Stimulated activated CD4-positive, alpha-beta T cell treated with anti-CD3 and anti-CD28 coated beads, Interleukin-15, amount 100 ng/mL, for 24 hours (primary cell): ENCODE data around the gene CYP39A1.
"Not testable (repeated sequence)": the region's sequence is repeated elsewhere in the genome, so short reads cannot be mapped to it uniquely, and the experiment has no call there.

Source experiments
- DNase-seq: peaks from one replicate; pipeline ENCODE4 v3.0.0-alpha.2; 2020

CYP39A1 gene

DNA sequence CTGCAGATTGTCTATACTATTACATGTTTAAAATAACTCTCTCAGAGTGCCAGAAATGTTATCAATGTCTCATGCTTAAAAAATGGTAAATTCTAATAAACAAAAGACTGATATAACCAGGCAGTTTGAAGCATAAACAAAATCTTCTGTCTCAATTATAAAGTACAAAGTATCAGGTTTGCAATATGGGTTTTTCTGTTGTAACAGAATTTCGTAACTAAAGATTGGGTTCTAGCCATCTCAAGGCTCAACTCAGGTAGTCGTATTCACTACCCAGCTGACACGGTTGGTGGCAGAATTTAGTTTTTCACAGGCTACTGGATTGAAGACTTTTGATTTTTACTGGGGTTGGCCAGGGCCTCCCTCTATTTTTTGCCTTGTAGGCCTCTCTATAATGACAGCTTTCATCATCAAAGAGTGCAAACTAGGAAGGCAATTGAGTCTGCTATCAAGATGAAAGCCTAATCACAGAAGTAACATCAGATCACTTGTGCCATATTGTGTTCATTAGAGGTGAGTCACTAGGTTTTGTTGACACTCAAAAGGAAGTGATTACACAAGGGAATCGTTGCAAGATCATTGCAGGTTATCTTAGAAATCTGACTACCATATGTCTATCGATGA lies 3.6 kb downstream of the CYP39A1 start:
- no peak for DNase-seq

DNA sequence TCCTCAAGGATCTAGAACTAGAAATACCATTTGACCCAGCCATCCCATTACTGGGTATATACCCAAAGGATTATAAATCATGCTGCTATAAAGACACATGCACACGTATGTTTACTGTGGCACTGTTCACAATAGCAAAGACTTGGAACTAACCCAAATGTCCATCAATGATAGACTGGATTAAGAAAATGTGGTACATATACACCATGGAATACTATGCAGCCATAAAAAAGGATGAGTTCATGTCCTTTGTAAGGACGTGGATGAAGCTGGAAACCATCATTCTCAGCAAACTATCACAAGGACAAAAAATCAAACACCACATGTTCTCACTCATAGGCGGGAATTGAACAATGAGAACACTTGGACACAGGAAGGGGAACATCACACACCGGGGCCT lies 4.5 kb downstream of the CYP39A1 start:
- not testable (repeated sequence) for DNase-seq

DNA sequence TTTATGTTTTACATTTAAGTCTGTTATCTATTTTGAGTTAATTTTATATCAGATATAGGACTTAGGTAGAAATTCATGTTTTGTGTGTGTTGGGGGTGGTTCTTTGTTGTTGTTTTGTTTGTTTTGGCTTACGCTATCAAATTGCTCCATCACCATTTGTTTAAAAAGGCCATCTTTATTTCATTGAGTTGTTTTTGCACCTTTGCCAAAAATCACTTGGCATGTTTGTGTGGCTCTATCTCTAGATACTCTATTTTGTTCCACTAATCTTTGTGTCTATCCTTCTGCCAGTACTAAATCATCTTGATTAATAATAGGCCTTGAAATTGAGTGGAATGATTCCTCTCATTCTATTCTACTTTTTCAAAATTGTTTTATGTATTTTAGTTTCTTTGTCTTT lies 7.4 kb downstream of the CYP39A1 start:
- DNase-seq: no peak

DNA sequence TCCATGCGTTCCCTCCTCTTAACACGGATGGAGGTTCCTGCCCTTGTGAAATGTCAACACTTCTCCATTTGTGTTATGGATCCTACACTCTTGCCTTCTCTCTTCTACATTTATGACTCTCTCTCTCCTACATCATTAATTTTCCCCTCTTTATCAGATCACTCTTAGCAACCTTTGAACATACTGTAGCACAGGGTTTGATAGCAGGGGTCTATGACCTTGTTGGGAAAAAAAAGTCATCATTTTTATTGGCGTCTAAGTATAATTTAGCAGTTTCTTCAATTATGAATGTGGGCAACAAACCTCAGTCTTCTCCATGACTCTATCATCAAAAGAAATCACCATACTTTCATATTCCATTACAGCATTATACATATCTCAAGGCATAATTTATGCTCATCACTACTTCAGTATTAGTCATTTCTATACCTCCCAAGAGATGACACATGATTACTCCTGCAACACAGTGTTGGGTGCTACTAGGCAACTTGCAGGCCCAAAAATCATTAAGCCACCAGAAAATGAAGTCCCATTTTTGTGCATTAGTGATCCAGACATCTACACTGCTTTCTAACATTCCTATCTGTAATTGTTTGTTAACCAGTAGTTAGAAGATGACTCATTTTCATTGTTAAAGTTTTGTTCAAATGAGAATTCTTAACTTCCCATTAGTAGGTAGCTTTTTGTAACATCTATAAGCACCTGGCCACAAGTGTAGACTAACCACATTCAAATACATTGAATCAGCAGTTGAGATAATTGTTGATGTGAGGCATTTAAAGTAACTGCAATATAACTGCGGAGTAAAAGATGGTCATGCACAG lies 9.5 kb downstream of the CYP39A1 start:
- DNase-seq: no peak

DNA sequence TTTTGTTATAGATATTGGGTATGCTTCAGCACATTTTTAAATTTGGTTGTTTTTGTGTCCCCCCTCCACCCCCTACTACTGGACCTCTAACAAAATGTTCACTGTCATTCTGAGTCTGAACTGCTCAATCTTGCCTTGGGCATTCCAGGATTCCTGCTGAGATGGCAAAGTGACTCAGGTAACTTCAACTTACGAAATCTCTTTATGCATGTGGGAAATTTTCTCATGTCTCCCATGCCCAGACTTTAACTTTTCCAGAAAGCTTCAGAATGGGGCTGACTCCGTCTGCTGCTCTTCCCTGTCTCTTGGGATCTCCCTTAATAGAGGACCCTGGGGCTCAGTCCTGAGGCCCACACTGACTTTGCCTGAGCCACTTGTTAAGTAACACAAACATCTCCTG lies 14.0 kb downstream of the CYP39A1 start:
- DNase-seq: no peak

DNA sequence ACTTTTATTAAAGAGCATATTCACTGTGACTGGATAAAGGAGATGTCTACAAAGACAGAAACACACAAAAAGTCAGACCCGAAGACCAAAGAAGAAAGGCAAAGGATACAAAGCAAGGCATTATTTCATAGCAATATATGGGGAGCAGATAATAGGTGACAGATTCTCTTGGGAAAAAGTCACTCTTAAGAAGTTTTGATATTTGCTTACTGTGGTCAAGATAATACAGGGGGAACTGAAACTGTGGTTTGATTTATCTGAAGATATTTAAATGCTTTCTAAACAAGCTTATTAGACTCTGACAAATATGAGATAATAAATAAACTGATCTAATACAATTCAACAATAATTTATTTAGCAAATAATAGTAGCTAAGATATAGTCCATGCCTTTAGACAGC lies 14.7 kb downstream of the CYP39A1 start:
- DNase-seq: no peak

DNA sequence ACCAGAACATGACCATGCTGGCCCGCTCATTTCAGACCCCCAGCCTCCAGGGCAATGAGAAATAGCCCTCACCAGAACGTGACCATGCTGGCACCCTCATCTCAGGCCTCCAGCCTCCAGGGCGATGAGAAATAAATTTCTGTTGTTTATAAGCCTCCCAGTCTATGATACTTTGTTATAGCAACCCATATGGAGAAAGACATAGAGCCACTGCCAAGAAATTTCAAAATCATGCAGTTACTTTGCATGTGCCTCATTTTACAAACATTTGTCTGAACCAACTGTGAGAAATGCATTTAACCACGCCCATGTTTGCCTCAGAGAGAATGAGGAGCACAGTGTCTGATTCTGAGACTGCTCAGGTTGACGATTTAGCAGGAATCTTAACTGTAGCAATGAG lies 15.5 kb downstream of the CYP39A1 start:
- no peak for DNase-seq

DNA sequence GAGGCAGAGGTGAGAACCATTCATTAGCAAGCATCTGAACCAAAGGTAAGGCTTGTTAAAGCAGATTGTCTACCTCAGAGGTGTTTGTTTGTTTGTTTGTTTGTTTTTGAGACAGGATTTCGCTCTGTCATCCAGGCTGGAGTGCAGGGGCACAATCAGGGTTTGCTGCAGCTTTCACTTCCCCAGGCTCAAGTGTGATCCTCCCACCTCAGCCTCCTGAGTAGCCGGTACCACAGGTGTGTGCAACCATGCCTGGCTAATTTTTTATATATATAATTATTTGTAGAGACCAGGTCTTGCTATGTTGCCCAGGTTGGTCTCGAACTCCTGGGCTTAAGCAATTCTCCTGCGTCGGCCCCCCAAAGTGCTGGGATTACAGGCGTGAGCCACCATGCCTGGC lies 17.2 kb downstream of the CYP39A1 start:
- no peak for DNase-seq

DNA sequence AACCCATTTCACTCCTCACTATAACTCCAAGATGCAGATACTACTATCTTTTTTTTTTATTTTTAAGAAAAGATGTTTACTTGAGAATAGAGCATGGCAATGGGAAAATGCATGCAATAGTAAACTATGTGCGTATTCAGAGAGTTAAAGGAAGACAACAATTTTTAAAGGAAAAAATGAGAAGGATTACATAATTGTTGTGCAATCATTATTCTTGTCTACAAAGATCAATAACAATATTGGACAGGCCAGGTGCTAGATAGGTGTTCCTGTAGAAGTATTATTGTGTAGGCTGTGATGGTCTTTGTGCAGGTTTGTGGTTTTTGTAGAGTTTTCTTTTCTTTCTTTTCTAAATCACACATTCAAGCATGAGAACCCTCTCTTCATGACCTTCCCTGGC lies 20.6 kb downstream of the CYP39A1 start:
- DNase-seq: no peak

DNA sequence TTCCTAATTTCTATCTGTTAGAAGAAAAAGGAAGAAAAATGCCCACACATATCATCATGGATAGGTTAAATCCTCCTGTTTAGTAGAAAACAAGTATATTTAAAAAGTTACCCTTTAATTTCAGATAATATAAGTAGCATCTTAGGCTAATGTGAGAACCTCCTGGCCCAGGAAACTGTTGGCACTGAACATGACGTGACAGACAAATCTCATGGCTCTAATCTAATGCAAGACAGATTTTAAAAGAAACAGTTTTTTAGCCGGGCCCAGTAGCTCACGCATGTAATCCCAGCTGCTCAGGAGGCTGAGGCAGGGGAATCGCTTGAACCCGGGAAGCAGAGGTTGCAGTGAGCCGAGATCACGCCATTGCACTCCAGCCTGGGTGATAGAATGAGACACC lies 22.9 kb downstream of the CYP39A1 start:
- no peak for DNase-seq

DNA sequence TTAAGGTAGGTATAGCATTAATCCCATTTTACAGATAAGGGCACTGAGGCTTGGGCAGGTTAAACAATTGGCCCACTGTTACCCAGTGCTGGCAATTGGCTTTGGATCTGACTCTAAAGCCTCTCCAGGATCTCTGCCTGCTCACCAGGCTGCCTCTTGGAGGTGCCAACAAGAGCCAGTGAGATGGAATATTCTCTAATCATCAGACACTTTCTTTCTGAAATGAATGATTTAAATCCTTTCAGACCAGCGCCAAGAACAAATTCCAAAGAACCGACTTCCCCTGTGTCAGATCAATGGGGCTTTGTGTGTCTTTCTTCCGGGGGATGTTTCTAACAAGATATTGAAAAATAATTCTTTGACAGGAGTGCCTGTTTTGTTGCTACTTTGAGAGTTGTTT lies 23.6 kb downstream of the CYP39A1 start:
- DNase-seq: no peak

DNA sequence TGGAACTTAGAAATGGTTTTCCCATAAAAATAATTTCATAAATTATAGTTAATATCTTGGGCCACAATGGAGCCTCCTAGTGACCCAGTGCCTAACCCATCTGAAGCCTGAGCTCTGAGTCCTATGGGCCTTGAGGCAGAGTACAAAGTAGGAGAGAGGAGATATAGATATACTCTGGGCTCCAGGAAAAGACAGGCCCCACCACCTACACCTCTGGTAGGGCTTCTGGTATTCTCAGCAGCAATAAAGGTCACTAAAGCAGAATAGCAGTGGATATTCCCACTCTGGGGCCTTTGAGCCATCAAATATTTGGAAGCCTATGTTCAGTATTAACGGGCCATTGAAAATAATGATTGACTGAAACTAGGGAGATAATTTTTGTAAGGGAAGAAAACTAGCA lies 24.1 kb downstream of the CYP39A1 start:
- DNase-seq: no peak

DNA sequence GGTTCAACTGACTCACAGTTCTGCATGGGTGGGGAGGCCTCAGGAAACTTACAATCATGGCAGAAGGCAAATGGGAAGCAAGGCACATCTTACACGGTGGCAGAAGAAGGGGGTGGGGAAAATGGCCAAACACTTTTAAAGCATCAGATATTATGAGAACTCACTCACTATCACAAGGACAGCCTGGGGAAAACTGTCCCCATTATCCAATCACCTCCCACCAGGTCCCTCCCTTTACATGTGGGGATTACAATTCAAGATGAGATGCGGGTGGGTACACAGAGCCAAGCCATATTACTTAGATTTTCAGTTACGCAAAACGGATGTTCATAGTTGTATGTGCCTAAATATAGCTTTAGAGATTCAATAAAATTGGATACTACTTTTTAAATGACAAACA lies 25.6 kb downstream of the CYP39A1 start:
- no peak for DNase-seq

DNA sequence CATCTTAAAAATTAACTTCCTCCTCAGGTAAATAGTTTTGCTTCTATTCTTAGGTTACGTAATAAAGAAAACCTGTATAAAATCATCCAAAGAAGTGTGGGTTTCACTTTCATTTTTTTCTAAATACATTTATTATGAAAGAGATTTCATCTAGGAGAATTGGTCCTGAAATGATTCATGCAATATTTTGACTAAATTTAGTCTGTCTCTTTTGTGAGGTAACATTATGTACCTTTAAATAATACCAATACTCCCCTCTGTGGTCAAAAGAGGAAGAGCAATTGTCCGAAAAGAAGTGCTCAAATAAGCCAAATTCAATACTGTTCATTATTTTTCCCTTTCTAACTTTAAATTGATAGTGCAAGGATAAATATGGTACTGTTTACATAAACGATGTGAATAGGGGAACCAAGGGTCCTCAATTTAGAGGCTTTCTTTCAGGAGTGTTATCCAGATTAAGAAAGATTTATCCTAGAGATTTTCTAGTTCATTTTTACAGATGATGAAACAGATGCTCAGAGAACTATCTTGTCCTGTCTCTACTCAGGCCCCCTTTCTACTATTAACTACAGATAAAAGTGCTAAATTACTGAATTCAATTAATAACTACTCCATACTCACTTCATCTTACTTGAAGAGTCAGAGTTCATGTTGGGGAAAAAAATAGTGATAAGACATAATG lies 26.2 kb downstream of the CYP39A1 start:
- DNase-seq: no peak

DNA sequence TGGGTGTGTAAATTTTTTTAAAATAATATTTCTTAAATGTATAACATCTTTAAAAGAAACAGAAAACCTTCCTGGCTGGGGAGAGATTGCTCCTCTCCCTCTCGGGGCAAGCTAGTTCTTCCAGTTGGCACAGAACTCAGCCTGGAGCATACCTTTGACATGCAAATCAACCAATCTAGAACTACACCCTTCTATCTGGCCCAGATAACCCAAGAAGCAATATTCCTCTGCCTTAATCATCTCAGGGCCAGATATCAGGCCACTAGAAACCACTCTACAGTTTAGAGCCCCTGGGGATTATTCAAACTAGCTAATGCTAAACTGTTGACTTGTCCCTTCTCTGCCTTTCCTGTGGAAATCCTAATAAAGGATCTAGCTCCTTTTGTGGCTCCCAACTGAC lies 33.9 kb downstream of the CYP39A1 start:
- no peak for DNase-seq

DNA sequence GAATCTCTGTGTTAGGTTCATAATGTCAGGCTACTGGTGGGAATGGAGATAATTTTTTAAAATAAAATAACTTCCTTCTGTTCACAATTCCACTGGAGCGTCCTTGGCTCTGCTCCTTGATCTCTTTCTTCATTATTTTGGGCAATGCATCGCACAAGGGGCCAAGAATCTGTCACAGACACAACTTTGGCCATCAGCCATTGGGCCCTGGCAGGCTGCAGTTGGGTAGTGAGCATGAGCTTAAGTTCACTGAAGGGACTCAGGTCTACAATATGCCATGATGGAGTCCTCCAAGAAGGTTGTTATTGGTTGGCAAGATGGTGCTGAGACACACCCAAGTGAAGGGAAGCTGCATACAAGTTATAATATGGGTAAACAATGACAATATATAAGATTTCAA lies 40.0 kb downstream of the CYP39A1 start:
- DNase-seq: no peak

DNA sequence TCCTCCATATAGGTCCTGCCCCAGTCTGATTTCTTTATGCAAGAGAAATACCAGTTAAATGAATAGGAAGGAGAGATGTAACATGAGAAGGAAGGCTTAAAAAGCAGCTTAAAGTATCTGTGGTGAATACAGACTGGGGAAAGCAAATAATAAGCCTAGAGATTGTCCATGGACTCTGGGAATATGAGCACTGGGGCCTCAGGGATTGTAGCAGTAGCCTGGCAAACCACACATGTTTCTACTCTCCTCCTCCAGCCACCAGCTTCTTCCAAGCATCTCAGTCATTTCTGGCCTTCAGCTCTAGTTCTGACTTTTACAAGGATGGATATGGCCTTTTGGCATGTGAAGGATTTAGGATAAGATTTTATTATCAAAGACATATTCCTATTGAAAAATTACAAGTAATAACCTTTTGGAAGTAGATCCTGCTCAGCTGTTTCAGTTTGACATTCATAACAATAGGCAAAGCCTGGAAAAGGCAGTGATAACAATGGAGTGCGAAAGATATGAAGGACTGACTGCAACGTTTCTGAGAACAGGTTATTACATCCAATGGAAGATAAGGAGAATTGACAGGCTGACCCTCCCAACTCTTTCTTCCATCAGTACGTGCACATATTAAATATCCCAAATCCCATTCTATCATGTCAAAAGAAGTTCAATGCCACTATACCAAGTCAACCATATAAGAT lies 41.6 kb downstream of the CYP39A1 start:
- no peak for DNase-seq

DNA sequence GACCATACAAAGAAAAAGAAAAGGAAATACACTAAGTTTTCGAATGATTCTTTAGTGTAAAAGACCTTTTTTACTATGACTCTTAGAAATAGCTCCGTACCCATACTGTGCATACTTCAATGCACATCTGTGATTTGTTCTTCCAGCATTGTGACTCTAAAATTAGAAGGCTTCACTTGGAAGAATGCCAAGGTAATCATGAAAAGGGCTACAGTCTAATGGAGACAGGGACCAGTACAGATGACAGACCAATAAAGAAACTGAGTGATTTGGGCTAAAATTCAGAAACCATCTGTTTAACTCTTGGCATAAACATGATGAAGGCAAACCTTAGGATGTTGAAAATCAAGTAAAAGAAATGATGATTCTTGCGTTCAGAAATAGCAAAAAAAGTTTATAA lies 46.3 kb downstream of the CYP39A1 start:
- DNase-seq: no peak

DNA sequence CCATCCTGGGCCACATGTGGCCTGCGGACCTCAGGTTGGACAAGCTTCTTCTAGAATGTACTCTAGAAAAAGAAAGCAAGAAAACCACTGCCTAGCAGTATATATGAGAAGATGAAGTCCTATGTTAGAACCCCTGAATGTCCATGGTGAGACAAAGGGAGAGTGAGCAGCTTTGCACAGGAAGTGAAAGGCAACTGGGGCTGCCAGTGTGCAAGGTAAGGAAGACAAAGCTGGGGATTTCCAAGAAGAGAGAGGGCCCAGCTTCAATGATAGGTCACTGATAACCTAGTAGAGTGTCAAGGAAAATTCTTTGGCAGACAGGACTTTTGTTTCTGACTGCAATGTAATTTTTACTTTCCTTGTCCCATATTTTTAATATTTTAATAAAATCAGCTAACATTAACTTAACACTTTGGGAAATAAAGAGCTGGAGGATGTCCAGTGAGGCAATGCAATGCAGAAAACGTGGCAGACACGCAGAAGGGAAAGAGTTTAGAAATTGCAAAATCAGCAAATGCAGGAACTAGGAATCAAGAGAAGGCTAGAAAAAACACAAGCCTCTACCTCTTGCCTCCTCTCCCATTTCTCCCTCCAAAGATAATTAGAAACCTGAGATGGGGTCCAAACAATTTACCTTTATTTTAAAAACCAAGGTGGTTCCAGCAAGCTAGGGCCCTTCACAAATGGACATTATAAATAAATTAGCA lies 47.4 kb downstream of the CYP39A1 start:
- no peak for DNase-seq

DNA sequence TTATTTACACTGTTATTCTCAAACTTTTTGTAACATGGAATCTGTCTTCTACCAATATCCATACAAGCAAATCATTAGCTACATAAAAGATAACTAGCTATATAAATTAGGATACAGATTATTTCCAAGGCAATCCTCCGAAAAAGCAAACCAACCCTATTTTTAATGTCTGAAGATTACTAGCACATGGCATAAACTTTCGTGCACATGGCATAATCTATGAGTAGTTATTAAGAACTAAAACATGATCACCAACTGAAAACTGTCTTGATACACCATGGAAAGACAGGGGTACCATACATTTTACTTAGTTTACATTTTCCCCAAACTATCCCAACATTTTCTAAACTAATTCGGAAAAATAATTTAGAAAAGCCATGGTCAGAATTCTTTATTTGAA lies 54.4 kb downstream of the CYP39A1 start:
- DNase-seq: no peak

DNA sequence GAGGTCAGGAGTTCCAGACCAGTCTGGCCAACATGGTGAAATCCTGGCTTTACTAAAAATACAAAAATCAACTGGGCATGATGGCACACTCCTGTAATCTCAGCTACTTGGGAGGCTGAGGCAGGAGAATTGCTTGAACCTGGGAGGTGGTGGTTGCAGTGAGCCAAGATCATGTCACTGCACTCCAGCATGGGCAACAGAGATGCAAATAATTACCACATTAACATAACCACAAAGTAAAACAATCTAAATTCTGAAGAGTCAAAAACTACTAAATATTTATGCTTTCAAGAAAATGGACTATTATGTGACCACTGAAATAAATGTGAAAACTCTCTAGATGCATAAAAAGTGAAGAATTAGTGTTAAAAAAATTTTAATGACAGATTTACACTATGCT lies 59.9 kb downstream of the CYP39A1 start:
- no peak for DNase-seq

DNA sequence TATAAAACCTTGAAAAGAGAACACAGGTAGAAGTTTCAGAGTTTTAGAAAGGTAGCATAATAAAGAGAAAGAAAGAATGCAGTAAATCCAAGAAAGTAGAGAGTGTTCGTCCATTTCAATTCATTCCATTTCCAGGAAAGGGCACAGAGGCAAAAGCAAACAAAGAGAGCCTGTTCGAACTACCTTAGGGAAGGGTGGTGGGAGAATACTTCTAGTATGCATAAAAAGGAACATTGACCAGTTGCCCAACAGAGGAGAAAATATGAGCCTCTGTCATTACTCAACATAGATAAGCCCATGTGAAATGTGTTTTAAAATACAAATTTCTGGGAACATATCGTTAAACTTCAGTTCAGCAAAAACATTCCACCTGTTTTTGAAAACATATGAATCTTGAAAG lies 60.6 kb downstream of the CYP39A1 start:
- no peak for DNase-seq

DNA sequence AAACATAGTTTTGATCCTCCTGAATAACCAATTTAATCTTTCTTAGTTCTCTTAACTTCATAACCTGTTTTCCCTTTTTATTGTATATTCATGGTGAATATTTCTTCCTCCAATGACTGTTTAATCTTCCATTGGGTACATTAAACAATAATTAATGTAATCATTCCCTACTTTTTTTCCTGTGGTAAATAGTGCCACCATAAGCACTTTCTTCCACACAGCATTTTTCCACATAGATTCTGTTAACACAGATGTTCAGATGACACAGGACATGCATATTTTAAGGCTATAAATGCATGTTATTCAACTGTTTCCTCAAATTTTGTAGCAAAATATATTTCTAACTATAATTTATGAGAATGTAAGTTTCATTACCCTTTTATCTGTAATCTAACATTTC lies 61.9 kb downstream of the CYP39A1 start:
- no peak for DNase-seq
